Measurements from ENCODE around the gene TRIB2.

The TRIB2 gene

GRCh38 chr2:12721566-12722446 is 5.1 kb downstream of the TRIB2 start:
- no peak for DNase-seq (ENCODE audit: extremely low spot score)
- POLR2A ChIA-PET = no interaction called here

GRCh38 chr2:12722447-12723316 is 5.9 kb downstream of the TRIB2 start:
- DNase-seq (ENCODE audit: extremely low spot score) = no peak
- CTCF ChIA-PET = no interaction called here
- POLR2A ChIA-PET = no interaction called here
- no peak for TF ChIP-seq CTCF (IDR thresholded peaks at IDR 0.05; ENCODE audit: control extremely low read depth, extremely low read depth, low read depth, missing control alignments)

More at GRCh38 chr2:12721566-12722446, 5.1 kb downstream of the TRIB2 start:
- no peak for TF ChIP-seq CTCF (IDR thresholded peaks at IDR 0.05; ENCODE audit: control extremely low read depth, extremely low read depth, low read depth, missing control alignments)
- CTCF ChIA-PET = interaction anchor here (1.0 to 1.1 kb wide), 2 partner anchors 7 to 43 kb away, joined by 3 read pairs; no protein-coding TSS in a partner anchor

- TF ChIP-seq CTCF (IDR thresholded peaks at IDR 0.05; ENCODE audit: control extremely low read depth, extremely low read depth, low read depth, missing control alignments) = no peak
- CTCF ChIA-PET = no interaction called here
- POLR2A ChIA-PET = no interaction called here
- no peak for DNase-seq (ENCODE audit: extremely low spot score)
These were observed 7.2 kb downstream of the TRIB2 start for GRCh38 chr2:12723736-12724463.

GRCh38 chr2:12725233-12726187 is 8.8 kb downstream of the TRIB2 start:
- CTCF ChIA-PET = interaction anchor here (1.2 to 1.8 kb wide), 2 partner anchors 8 to 10 kb away, joined by 3 to 5 read pairs; partner anchors contain the start of gene TRIB2
- POLR2A ChIA-PET = no interaction called here
- no peak for DNase-seq (ENCODE audit: extremely low spot score)
- TF ChIP-seq CTCF (IDR thresholded peaks at IDR 0.05; ENCODE audit: control extremely low read depth, extremely low read depth, low read depth, missing control alignments) = no peak

- ChIA-PET CTCF (interaction anchor here (1.2 to 1.8 kb wide), 2 partner anchors 9 kb away, joined by 3 to 5 read pairs; partner anchors contain the start of gene TRIB2), POLR2A (no interaction called here)
- TF ChIP-seq CTCF (IDR thresholded peaks at IDR 0.05; ENCODE audit: control extremely low read depth, extremely low read depth, low read depth, missing control alignments) = no peak
- DNase-seq (ENCODE audit: extremely low spot score) = no peak
These were observed 9.5 kb downstream of the TRIB2 start for GRCh38 chr2:12726271-12726670.
